Measurements from ENCODE around the gene NEUROD1.

The NEUROD1 gene

GRCh38 chr2:181679544-181679979 lies 755 bp downstream of the NEUROD1 start:
- DNase-seq = no peak

GRCh38 chr2:181678861-181679543 lies 1.3 kb downstream of the NEUROD1 start:
- DNase-seq = no peak

DNA sequence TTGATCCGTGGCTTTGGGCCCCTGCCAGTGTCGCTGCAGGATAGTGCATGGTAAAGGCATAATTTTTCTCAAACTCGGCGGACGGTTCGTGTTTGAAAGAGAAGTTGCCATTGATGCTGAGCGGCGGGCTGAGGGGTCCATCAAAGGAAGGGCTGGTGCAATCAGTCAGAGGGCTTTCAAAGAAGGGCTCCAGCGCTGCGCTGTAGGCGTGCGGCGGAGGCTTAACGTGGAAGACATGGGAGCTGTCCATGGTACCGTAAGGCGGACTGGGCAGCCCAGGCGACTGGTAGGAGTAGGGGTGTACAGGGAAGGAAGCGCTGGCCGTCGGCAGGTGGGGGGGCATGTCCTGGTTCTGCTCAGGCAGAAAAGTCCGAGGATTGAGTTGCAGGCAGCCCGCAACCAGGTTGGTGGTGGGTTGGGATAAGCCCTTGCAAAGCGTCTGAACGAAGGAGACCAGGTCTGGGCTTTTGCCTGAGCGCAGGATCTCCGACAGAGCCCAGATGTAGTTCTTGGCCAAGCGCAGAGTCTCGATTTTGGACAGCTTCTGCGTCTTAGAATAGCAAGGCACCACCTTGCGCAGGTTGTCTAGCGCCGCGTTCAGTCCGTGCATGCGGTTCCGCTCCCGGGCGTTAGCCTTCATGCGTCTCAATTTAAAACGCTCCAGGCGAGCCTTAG lies 2.3 kb downstream of the NEUROD1 start:
- peak; percentile 32 for DNase-seq

DNA sequence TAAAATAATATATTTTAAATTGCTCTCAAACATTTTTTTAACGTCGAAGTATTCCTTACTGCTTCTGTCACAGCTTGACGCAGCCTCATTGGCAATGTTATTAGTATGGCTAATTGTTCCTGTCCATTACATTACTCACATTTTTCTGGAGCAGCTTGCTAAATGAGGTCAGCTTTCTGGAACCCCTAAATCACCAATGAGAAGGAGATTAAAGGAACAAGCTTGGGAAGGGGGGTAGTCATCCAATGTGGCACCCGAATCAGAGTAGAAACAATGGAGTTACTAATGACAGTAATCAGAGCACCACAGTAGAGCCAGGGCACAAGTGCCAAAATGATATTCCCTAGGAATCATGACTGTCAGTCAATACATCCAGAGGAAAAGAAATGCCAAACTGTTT lies 5.1 kb downstream of the NEUROD1 start:
- DNase-seq = no peak

DNA sequence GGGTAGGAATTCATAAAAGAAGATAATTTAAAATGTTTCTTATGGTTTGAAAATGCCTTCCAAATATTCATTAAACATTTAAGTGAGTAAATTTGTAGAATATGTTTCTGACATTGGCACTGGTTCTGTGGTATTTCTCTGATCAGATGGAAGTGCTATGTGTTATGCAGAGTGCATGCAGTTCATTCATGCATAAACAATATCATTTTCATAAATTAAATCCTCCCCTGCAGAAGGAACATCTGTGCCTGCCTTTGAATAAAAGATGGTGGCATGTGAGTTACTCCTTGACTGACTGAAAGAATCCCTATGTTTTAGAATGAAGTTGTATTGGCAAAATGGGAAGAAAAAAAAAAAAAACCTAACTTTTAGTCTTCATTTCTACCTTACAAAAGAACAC lies 5.9 kb downstream of the NEUROD1 start:
- no peak for DNase-seq

DNA sequence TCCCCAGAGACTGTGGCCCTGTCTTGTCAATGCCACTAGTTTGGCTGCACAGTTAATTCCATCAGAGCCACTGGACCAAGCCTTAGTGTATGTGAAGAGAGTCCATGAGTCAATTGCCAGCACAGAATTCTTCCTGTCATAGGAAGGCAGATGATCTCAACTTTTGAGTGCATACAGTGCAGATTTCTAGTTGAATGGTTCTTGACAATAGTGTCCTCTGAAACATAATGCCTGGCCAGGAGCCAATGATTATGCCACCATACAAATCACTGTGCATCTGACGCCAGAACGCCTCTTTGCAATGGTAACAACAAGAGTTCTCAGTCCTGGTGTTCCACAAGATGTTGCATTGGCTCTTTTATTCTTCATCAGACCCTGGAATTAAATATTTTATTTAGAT lies 7.1 kb downstream of the NEUROD1 start:
- DNase-seq = no peak

- no peak for DNase-seq
Observed at GRCh38 chr2:181672255-181673008, 7.9 kb downstream of the NEUROD1 start.

DNA sequence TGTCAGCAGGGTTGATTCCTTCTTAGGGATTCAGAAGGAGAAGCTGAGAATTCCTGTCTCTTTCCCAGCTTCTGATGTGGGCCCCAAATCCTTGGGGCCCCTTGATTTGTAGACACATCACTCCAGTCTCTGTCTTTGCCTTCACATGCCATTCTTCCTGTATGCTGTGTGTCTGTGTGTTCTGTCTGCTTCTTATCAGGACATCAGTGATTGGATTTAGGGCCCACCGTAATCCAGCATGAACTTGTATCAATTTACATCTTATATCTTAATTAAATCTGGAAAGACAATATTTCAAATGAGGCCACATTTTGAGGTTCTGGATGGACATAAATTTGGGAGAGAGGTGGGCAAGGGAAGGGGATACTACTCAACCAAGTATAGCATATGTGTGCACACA lies 9.7 kb downstream of the NEUROD1 start:
- DNase-seq = no peak

DNA sequence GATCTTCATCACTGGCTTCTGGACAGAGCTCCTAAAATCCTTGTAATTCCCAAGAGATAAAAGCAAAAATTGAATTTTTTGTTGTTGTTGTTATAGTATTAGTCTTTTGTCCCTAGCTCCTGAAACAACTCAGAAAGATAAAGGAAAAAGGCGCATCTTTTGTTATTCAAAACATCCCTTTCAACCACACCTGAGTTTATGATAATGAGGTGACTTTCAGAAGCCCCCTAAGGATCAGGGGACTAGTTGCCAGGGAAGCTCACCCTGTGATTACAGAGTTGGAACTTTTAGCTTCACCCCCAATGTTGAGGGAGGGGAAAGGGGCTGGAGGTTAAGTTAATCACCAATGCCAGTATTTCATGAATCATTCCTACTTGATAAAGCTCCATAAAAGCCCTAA lies 13.1 kb downstream of the NEUROD1 start:
- DNase-seq = no peak

DNA sequence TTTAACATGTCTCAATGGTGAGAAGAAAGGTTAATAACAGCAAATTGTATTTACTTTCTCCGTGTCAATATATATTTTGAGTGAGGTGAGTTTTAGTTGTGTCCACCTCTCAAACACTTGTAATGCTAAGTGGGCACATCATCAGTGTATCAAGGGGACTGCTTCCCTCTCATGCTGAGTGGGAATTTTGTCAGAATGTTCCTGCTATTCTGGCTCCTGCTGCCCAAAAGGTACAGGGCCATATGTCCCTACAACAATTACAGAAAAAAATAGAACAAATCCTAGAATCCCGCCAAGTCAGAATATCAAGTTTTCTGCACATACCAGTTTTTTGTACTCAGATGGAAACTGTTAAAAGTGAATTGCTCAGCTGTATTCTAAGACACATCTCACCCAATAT lies 18.0 kb downstream of the NEUROD1 start:
- no peak for DNase-seq

- no peak for DNase-seq
Observed at GRCh38 chr2:181660181-181660580, 20.1 kb downstream of the NEUROD1 start.

DNA sequence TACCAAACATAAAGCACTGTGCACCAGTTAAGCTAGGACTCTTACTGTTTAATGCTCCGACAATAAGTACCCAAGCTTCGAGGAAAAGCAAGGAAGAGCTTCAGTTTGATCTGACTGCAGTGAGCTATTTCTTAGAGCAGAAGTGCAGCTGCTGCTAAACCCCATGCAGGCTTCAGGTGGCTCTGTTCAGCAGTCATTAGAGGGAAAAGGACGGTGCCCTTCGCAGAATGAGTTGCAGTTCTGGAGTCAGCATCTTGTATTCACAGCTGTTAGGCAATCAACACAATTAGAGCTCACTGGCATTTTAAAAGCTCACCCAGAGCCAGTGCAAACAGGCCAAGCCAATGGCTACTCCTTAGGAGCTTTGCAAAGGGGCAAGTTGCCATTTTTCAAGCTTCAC lies 21.9 kb downstream of the NEUROD1 start:
- DNase-seq = no peak

DNA sequence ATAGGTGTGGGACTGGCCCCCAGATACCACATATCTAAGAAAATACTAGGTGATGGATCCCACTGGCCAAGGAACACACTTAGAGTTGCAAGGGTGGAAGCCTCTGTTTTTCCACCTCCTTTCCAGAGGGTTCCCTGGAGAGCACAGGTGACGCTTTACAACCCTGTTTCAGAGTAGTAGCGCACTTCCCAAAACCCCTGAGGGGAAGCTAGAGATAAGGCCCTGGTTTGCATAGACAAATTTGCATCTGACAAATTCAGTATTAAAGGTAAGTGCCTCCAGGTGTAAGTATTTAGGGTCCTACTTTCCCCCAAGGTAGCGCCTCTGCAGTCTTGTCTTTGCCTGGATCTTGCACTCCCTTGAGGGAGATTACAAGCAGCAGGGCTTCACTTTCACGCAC lies 22.9 kb downstream of the NEUROD1 start:
- no peak for DNase-seq

DNA sequence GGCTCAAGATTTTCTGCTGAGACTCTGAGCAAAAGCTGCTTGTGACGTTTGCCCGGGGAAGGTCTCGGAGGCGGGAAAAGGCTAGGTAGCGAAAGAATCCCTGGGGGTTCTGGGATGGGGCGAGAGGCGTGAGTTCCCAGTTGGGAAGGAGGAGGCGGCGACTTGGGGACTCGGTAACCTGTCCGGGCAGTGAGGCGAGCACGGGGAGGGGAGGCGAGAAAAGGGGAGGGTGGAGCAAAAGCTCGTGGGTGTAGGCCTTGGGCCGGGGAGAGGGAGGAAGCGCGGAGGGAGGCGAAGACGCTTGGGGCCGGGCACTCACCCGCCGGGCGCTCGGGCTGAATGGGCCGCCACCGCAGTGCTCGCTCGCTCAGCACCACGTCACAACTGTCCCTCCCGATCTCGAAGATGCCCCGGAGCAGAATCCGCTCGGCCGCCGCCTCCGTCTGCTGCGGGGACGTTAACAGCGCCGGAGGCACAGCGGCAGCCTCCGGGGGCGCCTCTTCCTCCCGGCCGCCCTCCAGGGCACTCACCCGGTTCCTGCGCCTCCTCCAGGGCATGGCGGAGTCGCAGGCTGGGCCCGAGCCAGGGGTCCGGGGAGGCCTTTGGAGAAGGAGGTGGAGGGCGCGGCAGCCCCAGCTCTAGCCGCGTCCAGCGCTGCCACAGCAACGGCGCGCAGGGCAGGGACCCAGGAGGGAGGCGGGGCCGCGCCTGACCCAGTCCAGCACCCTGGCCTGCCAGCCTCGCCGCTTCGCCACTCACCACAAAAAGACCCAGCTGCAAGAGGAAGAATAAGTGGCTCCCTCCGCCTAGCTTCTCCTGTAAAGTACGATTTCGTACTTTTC lies 23.6 kb downstream of the NEUROD1 start, which contains the start of gene CERKL:
Gene CERKL, minus strand, starts transcription at position 656 of the 842 bp plus-strand sequence. Its CDS starts 99 bp downstream, at position 557.
- no peak for DNase-seq

DNA sequence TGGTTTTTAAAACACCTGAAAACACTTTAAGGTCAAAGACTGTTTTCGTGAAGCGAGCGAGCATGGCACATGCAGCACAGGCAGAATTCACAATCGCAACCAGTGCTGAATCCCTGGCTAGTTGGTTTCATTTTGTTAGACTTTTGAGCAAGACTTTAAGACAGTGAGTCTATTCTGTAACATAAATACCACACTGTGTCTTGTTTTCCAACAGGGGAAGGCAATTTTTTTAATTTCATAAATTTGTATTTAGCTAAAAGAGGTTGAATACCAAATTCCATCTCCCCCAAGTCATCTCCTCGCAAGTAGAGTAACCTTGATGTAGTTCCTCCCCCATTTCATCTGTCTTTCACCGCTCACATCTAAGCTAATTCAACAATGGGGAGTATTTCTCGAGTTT lies 24.8 kb downstream of the NEUROD1 start:
- DNase-seq = no peak

DNA sequence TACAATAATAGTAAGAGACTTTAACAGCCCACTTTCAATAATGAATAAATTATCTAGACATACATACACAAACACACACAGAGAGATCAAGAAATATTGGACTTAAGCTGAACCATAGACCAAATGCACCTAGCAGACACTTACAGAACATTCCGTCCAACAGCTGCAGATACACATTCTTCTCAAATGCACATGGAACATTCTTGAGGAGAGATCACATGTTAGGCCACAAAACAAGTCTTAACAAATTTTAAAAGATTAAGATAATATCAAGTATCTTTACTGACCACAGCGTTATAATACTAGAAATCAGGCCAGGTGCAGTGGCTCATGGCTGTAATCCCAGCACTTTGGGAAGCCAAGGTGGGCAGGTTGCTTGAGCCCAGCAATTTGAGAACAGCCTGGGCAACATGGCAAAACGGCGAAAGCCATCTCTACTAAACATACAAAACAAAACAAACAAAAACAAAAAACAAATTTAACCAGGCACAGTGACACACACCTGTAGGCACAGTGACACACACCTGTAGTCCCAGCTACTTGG lies 30.8 kb downstream of the NEUROD1 start:
- no peak for DNase-seq

DNA sequence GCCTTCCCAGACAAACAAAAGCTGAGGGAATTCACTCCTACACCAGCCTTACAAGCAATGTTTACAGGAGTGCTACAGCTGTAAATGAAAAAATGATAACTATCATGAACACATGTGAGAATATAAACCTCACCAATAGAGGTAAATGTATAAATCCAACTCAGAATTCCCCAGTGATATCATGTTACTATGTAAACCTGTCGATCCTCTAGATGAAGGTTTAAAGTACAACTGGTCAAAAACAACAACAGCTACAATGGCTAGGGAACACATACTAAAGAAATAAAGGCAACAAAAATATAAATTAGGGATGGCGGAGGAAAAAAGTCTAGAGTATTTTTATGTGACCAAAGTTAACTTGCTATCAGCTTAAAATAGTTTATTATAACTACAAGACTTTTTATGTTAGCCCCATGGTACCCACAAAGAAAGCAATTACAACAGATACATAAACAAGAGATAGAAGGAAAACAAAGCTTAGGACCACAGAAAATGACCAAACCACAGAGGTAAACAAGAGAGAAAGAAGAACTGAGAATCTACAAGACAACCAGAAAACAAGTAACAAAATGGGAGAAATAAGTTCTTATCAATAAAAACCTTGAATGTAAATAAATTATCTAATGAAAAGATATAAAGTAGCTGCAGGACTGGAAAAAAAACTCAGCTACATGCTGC lies 31.7 kb downstream of the NEUROD1 start:
- no peak for DNase-seq

DNA sequence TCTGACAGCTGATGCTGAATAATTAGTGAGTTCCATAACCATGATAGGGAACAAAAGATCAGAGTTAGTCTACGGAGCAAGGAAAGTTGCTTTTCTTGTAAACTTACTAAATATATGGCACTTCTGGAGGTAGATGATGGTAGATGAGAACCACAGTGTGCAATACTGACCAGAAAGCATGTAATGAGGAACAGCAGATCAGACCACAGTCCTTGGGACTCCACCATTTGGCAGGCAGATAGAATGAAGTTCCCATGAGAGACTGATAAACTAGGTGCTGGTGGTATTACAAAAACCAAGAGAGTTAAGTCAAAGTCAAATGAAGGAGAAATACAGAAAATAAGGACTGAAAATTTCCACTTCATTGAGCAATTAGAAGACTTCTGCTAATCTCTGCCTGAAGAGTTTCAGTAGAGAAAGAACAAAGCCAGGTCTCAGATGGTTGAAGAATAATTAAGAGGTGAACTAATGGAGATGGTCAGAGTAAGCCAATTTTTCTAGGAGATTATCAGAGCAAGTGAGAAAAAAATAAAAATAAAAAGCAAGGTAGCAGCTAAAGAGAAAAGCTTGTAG lies 33.8 kb downstream of the NEUROD1 start:
- DNase-seq = no peak

GRCh38 chr2:181643151-181643550 lies 37.2 kb downstream of the NEUROD1 start:
- DNase-seq = no peak

DNA sequence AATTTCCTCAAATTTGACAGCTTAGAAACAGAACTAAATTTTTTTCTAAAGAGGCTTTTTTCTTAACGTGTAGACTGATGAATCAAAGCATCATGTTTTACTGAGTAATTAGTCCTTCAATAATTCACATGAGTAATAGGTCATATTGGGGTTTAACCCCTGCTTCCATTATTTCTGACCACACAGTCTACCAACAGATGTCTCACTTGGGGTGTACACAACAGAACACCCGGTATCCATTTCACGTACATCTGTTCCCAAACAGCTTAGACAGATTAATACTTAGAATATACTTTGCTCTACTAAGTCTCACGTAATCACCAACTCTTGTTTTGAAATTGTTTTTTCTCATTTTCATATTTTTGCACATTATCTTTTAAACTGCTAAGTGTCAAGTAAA lies 38.2 kb downstream of the NEUROD1 start:
- no peak for DNase-seq

GRCh38 chr2:181639686-181640085 lies 40.6 kb downstream of the NEUROD1 start:
- DNase-seq = no peak
